GM13977 (cell line): ENCODE data around the gene PABPN1L.

Experiments
- DNase-seq: peaks from one replicate; pipeline ENCODE4 v3.0.0; 2012; ENCODE audit warnings: low spot score
- in situ Hi-C: fragments of 300-500 bp; cut with MboI; formaldehyde crosslinking; loops from one replicate; pipeline ENCODE4 v1.12.0; 2022; ENCODE audit warnings: low sequenced_read_pairs, low pct_unique_long_range_greater_than_20kb, mixed read lengths, inconsistent platforms; ENCODE audit not compliant: unreplicated experiment
- TF ChIP-seq, protein P1 (sequence below): IDR thresholded peaks from 2 replicates; pipeline ENCODE4 v1.5.1; 2012; ENCODE audit warnings: mild to moderate bottlenecking, control low read depth; ENCODE audit not compliant: insufficient read depth; ENCODE audit errors: extremely low read depth, missing control alignments

Gene PABPN1L

DNA sequence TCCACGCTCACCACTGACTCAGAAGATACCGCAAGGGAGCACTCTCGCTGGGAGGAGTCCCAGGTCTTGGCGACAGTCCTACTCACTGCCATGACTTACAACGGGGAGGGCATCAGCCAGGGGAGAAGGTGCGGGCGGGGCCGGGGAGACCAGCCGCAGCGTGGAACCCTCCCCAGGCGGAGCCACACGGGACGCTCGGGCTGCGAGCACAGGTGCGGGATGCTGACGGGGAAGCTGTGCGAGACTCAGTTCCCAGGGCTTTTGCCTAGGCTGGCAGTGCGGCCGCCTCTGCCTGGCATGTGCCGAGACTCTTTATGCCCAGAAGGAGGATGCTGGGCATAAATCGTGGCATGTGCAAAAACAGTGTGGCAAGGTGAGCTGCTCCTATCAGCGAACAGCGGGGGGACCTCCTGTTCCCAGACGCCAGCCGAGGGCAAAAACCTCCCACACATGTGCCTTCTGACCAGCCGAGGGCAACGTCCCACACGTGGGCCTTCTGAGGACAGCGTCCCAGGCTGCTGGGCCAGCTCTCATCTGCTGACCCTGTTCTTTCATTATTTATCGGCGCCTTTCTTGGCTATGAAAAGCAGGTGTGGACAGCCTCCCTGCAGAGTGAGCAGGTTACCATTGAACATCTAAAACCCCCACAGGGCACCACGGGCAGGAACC lies 15.8 kb downstream of the PABPN1L start:
- in situ Hi-C loops, result no loop called here
- no peak for DNase-seq
- TF ChIP-seq, protein P1, sequence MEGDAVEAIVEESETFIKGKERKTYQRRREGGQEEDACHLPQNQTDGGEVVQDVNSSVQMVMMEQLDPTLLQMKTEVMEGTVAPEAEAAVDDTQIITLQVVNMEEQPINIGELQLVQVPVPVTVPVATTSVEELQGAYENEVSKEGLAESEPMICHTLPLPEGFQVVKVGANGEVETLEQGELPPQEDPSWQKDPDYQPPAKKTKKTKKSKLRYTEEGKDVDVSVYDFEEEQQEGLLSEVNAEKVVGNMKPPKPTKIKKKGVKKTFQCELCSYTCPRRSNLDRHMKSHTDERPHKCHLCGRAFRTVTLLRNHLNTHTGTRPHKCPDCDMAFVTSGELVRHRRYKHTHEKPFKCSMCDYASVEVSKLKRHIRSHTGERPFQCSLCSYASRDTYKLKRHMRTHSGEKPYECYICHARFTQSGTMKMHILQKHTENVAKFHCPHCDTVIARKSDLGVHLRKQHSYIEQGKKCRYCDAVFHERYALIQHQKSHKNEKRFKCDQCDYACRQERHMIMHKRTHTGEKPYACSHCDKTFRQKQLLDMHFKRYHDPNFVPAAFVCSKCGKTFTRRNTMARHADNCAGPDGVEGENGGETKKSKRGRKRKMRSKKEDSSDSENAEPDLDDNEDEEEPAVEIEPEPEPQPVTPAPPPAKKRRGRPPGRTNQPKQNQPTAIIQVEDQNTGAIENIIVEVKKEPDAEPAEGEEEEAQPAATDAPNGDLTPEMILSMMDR, result no peak

DNA sequence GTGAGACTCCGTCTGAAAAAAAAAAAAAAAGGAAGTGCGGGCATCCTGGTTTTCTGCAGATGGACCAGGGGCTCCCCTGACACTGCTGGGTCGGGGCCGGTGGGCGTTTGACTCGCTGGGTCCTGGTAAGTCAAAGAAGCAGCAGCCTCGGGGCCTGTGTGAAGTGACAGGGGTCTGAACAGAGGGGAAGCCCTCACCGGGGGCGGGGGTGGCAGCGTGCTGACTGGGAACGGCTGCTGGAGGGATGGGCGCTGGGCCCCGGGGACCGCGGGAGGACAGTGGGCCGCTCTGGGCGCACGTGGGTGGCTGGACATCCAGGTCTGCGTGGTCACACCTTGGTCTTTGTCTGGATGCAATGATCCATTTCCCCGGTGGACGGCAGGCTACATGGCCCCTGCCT lies 17.9 kb downstream of the PABPN1L start:
- in situ Hi-C loops, result no loop called here
- TF ChIP-seq, protein P1, result no peak
- no peak for DNase-seq

DNA sequence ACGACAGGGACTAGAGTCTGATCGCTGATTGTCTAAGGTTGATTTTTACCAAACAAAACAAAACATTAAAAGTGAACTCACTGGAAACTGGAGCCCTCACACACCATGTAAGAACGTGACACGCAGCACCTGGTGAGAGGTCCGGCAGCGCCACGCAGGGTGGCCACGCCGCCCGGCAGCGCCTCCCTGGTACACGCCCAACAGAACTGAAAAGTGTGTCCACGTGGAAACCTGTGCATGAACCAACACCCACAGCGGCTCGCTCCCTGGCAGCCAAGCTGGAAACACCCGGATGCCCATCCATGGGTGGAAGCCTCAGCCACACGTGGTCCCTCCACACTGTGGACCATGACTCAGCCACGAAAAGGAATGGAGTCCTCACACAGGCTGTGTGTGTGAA lies 18.8 kb downstream of the PABPN1L start:
- in situ Hi-C loops, result no loop called here
- no peak for DNase-seq

DNA sequence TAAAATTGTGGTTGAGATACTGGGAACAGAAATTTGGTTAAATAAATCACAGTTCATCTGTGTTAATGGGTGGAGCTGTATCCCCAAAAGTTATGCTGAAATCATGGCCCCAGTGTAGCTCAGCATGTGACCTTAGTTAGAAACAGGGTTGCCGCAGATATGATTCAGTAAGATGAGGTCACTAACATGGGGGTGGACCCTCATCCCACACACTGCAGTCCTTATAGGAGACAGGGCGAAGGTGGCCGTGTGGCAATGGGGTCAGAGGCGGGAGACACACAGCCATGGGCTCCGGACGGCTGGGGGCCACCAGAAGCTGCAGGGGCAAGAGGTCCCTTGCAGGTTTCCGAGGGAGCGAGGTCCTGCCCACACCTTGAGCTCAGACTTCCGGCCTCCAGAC lies 20.4 kb downstream of the PABPN1L start:
- in situ Hi-C loops, result no loop called here
- TF ChIP-seq, protein P1, result no peak
- no peak for DNase-seq

More for the DNA sequence above, 18.8 kb downstream of the PABPN1L start:
- TF ChIP-seq, protein P1, result no peak

DNA sequence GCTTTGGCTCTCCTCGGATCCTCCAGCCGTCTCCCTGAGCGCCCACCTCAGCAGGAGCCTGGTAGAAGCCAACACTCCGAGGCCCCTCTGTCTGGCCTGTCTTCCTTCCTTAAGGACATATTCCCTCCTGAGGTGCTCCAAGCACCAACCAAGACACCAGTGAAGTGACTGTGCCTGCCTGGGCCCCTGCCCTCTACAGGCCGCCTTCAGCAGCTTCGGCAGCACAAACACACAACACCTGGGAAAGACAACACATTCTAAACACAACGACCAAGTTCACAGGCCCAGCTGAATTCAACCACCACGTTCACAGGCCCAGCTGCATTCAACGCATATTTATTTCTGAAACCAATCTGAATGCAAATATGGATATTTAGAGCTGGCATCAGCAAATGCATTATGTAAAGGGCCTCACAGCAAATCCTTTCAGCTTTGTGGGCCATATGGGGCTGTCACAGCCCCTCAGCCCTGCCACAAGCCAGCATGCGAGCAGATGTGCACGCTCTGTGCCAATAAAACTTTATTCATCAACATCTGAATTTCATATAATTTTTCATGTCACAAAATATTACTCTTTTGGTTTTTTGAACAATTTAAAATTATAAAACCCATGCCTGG lies 21.9 kb downstream of the PABPN1L start:
- in situ Hi-C loops, result no loop called here
- DNase-seq, result no peak
- TF ChIP-seq, protein P1, result no peak

DNA sequence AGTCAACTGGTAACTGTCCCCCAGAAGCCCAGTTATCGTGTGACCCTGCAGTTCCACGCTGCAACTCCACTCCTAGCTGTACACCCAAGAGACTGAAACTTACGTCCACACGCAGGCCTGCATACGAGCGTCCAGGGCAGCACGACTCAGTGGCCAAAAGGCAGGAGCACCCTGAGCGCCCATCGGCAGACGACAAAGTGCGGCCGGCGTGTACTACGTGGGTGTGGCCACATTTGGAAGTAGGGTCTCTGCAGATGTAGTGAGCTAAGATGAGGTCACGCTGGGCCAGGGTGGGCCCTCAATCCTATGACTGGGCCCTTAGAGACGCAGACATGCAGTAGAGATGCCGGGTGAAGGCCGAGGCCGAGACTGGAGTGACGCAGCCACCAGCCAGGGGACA lies 23.2 kb downstream of the PABPN1L start:
- DNase-seq, result no peak
- TF ChIP-seq, protein P1, result no peak
- in situ Hi-C loops, result no loop called here

DNA sequence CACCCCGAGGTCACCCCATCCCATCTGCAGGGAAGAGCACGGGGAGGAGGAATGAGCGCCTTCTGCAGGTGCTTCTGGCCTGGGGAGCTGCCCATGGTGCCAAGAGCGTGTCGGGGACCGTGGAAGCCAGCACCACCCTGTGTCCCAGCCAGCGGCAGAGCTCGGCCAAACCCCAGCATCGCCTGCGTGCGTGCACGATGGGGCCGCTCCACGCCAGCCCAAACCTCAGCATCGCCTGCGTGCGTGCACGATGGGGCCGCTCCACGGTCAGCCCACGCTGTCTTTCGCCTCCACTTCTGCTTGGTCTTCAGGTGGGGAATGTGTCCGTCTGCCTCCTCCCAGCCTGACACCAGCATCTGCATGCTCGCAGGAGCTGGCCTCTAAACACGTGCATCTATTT lies 23.7 kb downstream of the PABPN1L start:
- no peak for DNase-seq
- TF ChIP-seq, protein P1, result no peak
- in situ Hi-C loops, result no loop called here
